NCI-H2196 treated with DMSO at 0.1 percent for 48 hours (cell line): ENCODE measurements around the gene EPOP.
A peak's percentile ranks its signal among the peaks of the same experiment; 100 is the strongest.

Experiments
- DNase-seq: peaks from one replicate; lab custom pipeline; 2025; ENCODE audit not compliant: unreplicated experiment; lab: John Stamatoyannopoulos, UW

EPOP gene

DNA sequence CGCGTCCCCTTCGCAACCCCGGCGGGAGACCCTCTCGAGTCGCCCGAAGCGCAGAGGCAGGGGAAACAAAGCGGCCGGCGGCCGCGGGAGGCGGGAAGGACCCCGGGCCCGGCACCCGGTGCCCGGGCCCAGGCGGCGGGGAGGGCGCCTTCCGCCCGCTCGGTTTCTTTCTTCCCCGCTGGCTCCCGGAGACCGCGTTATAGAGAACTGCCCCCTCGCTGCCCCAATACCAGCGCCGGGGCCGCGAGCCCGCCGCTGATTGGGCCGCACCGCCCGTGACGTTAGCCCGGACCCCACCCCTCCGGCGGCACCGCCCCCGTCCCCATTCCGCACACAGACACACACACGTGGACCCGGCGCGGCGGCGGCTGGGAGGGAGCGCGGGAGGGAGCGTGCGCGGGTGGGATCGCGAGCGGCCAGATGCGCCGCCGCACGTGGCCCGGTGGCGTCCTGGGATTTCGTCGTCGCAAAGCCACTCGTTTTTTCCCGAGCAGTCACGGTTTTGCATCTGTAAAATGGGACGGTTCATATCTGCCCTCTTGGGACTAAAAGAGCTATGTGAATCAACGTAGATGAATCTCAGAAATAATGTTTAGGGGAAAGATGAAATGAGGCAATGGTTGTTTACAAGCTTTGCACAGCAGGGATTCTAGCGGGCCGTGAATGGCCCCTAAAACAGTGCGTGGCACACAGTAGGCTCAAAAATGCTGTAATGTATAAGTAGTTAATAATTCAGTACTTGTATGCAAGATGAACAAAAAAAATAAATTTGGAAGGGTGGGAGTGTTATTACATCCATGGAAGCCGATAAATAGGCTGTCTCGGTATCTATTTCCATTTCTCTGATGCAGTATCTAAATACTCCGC is at the start of gene EPOP:
Gene EPOP (minus strand): TSS at position 209 of the 867 bp plus-strand sequence. CDS start 462 bp downstream, outside the sequence.
- peak; percentile 44 for DNase-seq

GRCh38 chr17:38721802-38722201 is 47.0 kb upstream of the EPOP start:
- no peak for DNase-seq

DNA sequence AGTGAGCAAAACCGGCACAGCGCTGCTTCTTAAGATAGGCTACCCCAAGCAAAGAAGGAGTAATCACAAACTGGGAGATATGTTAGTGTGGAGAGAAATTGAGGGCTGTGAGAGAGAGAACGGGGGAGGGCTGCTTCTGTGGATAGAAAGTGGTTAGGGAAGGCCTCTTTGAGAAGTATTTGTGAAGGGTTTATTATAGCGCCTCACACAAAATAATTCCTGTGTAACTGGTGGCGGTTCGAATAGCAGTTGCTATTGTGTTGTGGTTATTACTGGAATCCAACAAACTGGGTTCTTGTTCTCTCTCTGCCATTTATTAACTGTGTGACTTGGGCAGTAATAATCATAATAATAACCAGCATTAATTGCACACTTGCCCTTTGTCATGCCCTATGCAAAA is 46.2 kb upstream of the EPOP start:
- no peak for DNase-seq

GRCh38 chr17:38719943-38720641 is 45.3 kb upstream of the EPOP start:
- DNase-seq: no peak

DNA sequence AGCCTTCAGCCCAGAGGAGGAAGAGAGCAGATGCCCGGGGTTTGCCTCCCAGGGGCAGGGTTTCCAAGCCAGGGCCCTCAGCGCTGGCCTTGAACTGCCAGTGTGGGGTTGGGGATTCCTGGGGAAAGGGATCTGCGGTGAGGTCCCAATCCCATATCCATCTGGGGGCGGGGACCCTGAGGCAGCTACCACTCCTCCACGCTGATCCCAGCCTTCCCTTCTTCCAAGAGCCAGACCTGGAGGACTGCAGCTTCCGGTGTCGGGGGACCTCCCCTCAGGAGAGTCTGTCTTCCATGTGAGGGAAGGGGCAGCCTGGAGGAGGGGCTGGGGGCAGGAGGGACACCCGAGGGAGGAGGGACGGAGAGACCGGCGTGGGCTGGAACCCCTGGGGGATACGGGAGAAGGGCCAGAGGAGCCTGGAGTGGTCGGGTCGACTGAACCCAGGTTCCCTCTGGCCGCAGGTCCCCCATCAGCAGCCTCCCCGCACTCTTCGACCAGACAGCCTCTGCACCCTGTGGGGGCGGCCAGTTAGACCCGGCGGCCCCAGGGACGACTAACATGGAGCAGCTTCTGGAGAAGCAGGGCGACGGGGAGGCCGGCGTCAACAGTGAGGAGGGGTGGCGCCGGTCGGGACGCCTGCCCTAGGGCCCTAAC is 44.7 kb upstream of the EPOP start:
- no peak for DNase-seq

- no peak for DNase-seq
These were observed 42.5 kb upstream of the EPOP start for GRCh38 chr17:38717139-38717745.

DNA sequence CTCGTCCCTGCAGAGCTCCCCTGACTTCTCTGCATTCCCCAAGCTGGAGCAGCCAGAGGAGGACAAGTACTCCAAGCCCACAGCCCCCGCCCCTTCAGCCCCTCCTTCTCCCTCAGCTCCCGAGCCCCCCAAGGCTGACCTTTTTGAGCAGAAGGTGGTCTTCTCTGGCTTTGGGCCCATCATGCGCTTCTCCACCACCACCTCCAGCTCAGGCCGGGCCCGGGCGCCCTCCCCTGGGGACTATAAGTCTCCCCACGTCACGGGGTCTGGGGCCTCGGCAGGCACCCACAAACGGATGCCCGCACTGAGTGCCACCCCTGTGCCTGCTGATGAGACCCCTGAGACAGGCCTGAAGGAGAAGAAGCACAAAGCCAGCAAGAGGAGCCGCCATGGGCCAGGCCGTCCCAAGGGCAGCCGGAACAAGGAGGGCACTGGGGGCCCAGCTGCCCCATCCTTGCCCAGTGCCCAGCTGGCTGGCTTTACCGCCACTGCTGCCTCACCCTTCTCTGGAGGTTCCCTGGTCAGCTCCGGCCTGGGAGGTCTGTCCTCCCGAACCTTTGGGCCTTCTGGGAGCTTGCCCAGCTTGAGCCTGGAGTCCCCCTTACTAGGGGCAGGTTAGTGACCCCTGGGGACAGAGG is 41.7 kb upstream of the EPOP start:
- no peak for DNase-seq

- DNase-seq: no peak
These were observed 40.6 kb upstream of the EPOP start for GRCh38 chr17:38715216-38715943.

DNA sequence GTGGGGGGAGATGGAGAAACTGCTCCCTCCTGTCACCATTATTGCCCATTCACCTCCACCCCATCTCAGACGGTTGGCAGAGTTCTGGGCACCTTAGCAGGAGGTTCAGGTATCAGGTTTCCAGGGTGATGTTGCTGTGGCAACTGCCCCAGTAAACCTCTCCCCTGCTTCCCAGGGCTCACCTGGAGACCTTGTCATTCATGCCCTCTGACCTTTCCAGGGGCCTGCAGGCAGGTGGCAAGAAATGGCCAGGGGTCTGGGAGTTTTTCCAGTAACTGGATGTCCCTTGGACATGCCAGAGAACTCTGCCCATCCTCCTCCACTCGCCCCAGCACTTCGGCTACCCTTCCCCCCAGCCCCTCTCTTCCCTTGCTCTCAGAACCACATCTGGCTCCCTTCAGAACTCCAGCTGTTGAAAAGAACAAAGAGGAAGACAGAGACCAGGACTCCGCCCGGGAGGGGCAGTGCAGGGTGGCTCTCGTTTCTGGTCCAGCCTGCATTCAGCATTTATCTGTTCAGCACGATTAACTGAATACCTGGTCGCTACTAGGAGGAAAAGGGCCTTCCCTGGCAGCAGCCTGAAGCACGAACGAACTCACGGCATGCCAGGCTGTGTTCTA is 38.8 kb upstream of the EPOP start:
- no peak for DNase-seq

DNA sequence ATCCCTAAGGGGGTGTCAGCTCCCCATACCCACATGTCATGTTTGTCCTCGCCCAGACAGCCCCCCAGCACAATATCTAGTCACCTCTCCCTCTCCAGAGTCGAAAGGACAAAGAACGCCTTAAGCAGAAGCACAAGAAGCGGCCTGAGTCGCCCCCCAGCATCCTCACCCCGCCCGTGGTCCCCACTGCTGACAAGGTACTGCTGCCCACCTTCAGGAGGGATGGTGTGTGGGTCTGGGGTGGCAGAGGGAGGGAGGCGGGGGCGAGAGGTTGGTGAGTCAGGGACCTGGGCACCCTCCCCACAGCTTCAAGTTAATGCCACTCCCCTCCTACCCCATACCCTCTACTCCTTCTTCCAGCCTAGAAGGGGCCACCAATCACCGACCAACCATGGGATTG is 37.8 kb upstream of the EPOP start:
- no peak for DNase-seq

- no peak for DNase-seq
These were observed 37.2 kb upstream of the EPOP start for GRCh38 chr17:38711792-38712571.

DNA sequence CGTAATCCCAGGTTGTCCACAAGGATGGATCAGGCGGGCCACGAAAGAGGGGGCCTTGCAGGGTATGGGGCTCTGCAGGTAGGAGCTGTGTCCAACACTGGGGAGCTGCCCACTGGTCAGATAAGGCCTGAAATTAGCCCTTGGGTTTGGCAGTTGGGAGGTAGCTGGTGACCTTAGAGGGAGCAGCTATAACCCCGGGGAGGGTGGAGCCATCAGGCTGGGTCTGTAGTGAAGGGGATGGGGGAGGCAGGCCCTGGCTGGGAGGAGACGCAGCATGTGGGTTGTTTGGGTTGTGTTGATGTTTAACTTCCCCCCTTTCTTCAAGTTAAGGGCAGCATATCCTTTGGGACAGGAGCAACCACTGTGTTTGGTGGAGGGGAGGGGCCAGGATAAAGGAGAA is 36.2 kb upstream of the EPOP start:
- DNase-seq: no peak

GRCh38 chr17:38710604-38710962 is 35.8 kb upstream of the EPOP start:
- DNase-seq: no peak

DNA sequence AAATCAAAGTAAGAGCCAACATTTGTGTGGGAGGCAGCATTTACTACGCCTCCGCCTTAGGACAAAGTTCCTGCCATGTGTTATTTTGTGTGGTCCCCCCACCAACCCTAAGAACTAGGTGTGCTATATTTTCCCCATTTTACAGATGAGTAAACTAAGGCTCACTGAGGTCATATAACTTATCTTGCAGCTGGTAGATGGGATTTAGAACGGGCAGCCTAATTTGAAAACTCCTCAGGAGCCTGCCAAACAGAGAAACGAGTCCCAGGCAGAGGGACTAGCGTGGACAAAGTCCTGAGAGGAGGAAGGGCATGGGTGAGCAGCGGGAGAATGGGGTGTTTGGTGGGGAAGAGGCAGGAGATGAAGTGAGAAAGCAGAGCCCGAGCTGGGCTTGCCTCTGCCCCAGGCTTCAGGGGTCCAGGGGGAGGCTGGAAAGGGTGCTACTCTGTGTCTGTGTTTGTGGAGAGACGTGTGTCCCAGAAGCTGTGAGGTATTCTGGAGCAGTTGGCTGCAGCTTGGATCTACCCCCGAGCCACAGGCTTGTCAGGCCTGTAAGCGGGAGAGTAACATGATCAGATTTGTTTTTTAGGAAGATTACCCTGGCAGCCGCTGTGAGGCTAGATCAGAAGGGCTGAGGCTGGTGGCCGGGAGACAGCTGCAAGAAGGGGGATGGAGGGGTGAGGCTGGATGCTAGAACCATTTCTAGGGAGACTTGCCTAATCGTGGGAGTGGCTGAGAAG is 35.3 kb upstream of the EPOP start:
- no peak for DNase-seq

- no peak for DNase-seq
These were observed 34.5 kb upstream of the EPOP start for GRCh38 chr17:38709104-38709820.

- no peak for DNase-seq
These were observed 33.1 kb upstream of the EPOP start for GRCh38 chr17:38707678-38708351.

GRCh38 chr17:38706505-38707216 is 31.9 kb upstream of the EPOP start:
- DNase-seq: no peak
